ENCODE results near the gene AASS.

- TF ChIP-seq EZH2 (IDR thresholded peaks at IDR 0.05; ENCODE audit: low read depth, low read length, severe bottlenecking) (no peak), YY1 (IDR thresholded peaks at IDR 0.05; ENCODE audit: low read depth, low read length) (no peak), CEBPB (IDR thresholded peaks at IDR 0.05; ENCODE audit: low read depth, low read length) (no peak), POLR2A (IDR thresholded peaks at IDR 0.05; ENCODE audit: control extremely low read depth in 1 of 2, low read depth in 2 of 2, low read length in 2 of 2) (0 out of 3 replicates have a peak, but pooled peaks of 1 of the 2 experiments have one; percentile 3), USF2 (IDR thresholded peaks at IDR 0.05; ENCODE audit: low read length) (no peak), CTCF (IDR thresholded peaks at IDR 0.05; ENCODE audit: control extremely low read depth in 1 of 3, insufficient read depth in 1 of 3, low read depth in 1 of 3, low read length in 3 of 3) (no peak), POLR2AphosphoS5 (IDR thresholded peaks at IDR 0.05; ENCODE audit: low read depth, low read length) (no peak), TCF12 (IDR thresholded peaks at IDR 0.05; ENCODE audit: low read depth, low read length) (no peak), EP300 (IDR thresholded peaks at IDR 0.05; ENCODE audit: borderline replicate concordance in 1 of 2, low read depth in 2 of 2, low read length in 2 of 2) (no peak), BRCA1 (IDR thresholded peaks at IDR 0.05; ENCODE audit: low read depth, low read length) (no peak), TAF1 (IDR thresholded peaks at IDR 0.05; ENCODE audit: low read depth, low read length) (no peak)
These were observed 80.9 kb downstream of the AASS start for GRCh38 chr7:122063146-122063545.

All from H1 (cell line).